ENCODE data around the gene STN1.

Gene STN1

DNA sequence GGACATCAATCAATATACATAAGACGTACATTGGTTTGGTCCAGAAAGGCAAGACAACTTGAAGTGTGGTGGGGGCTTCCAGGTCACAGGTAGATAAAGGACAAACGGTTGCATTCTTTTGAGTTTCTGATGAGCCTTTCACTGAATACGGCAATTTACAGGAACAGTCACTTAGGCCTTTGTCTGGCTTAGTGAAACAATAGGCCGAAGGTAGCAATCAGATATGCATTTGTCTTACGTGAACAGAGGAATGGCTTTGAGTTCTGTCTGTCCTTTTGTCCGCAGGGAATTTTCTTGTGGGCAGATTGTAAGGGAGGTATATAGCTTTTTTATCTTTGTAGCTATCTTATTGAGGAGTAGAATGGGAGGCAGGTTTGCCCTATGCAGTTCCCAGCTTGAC lies 10.8 kb upstream of the STN1 start:
- DNase-seq: no peak

DNA sequence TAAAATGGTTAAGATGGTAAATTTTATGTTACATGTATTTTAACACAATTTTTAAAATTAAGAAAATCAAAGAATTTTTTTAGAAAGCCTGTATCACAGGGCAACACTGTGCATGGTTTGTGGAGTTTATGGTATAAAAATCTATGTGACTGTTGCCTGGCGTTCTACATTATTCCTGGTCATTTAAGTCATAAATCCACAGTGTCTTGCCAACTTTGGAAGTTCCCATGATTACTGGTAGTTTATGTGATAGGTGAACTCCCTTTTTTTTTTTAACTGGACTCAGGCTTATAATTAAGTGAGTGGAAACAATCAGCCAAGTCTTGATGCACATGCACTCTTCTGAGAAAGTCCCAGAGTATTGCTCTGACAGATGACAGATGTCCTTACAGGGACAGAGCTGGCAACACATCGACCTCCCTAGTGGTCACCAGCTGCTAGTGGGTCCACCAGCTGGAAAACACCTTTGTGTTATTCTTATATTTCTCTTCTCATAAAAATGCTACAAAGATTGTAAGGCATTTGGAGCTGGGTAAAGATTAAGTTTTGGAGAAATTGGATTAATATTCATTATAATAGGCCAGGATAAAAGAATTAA lies 8.8 kb upstream of the STN1 start:
- no peak for DNase-seq

DNA sequence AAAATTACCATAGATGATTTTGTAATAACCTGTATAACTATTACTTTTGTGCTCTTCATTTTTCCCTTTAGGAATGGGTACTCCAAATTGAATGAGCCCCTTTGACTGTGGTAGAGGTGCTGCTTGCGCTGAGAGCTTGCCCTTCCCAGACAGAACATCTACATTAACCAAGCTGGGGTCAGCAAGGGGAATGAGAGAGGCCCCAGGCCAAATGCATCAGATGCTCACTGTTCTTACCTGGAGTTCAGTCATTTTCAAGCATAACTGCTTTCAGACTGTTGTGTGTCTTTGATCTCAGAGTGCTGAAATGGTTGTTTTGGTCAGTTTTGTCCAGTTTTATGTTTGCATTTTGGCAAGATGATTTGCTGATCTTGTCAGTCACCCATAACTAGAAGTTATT lies 7.6 kb upstream of the STN1 start:
- DNase-seq: no peak

DNA sequence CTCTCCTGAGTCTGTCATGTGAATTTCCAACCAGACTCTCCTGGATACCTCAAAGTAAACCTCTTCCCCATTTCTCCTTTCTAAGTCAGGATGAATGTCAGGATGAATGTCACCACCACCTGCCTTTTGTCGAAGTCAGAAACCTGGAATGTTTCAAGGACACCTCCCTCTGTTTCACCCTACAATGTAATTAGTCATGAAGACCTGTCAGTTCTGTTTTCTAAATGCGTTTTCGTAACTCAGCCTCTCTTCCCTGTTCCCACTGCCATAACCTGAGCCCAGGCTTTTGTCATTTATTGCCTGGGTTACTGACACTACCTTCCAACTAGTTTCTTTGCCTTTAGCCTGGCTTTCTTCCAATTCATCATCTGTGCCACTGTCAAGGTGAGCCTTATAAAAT lies 5.5 kb upstream of the STN1 start:
- no peak for DNase-seq

DNA sequence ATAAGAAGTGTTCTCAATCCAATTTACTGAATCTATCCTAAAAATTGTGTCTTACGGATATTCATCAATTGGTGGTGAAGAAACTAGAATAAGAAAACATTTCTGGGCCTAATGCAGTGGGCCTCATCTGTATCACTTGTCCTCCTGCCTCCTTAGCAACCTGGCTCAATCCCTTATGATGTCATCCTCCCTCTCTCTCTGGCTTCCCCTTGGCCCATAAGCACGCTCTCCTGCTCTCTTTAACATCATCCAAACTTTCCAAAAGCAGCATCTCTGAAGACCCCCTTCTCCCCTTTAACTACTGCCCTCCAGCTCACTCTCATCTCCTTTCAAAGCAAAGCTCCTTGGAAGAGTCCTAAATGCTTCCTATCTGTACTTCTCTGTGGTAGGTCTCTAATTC lies 4.7 kb upstream of the STN1 start:
- no peak for DNase-seq

DNA sequence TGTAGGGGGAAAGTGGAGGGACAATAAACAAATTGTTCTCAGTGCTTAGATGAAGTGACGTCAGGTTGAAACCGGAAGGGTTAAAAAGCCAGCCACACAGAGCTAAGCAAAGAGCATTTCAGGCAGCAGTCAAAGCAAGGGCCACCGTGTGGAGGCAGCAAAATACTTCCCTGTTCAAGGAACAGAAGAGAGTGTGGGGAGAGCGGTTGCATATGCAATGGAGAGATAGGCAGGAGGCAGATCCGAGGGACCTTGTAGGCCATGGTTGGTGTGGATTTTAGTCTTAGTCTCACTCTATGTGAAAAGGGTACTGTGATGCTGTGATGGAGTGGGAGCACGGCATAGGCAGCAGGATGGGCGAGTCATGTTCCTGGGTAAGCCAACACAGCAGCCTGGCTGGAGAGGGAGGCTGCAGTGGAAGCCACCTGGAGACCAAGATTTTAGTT lies 3.8 kb upstream of the STN1 start:
- peak; percentile 63 for DNase-seq

DNA sequence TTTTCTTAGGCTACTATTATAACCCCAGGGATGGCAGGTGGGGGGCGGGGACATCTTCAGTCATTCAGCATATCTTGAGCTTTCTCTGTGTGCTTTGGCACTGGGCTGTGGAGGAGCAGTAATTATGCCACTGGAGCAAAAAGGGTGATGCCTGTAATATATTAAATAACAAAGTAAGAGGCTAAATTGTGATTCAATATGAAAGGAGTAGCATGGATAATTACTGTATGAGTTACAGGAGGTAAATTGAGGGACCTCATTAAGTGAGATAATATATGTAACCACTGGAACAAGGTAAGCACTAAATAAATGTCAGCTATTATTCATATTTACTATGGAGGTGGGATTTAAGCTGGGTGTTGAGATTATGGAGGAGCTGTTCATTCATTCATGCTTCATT lies 3.3 kb upstream of the STN1 start:
- DNase-seq: no peak

DNA sequence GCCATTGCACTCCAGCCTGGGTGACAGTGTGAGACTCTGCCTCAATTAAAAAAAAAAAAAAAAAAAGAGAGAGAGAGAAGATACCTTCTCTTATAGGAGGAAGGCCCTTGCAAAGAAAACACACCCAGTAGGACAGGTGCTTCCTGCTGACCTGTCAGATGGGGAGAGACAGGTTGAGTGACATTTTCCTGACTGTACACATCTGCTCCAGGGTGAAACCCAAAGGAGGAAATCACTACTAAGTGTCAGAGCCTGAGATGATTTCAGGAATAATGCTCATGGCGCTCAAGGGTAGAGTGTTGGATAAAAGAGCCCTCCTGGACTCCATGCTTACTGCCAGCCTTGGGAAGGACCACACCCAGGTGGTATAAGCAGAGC lies 1.7 kb upstream of the STN1 start:
- no peak for DNase-seq

DNA sequence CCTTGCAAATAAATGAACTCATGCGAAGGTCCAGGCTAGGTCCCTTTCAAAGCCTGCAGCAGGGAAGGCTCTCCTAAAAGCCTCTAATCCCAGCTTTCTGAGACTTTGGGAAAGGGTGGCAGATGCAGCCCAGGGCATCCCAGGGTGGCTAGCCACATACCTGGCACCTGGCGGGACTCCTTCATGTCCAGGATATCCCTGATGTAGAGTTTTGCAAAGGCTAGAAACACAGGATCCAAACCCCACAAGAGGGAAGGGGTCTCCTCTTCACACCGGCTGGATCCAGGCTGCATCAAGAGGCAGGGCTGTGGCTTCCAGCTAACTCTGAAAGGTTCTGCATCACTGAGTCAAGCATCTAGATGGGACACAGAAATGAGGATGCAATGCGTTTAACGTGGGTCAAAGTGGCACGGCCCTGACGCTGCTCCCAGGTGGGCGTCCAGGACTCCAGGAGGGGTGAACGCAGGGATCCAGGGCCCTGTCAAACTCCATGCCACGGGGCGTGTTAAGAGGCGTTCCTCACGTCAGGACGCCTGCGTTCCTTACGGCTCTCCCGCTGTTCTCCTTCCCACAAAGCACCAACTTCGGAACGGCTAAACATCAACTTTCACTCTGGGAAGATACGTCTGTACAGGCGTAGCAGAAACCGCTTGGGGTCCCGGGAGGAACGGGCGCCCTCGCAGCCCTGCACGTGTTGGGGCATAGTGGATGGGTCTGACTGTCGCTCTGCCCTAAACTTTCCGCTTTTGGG lies 507 bp downstream of the STN1 start:
- DNase-seq: peak; percentile 48

DNA sequence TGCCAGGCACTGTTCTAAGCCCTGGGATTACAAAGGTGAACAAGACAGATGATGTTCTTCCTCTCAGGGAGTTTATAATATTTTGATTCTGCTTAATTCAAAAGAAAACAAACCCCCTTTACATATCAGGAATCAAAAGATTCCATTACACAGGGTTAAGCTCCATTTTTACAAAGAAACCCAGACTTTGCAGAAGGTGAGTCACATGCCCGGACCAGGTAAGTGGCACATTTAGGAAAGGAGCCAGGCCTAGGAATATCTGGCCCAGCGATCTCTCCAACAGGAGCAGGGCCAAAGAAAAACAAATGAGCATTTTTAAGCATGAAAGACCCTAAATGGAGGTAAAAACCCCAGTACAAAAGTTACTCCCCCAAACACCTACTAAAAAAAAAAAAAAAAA lies 1.1 kb downstream of the STN1 start:
- DNase-seq: no peak

DNA sequence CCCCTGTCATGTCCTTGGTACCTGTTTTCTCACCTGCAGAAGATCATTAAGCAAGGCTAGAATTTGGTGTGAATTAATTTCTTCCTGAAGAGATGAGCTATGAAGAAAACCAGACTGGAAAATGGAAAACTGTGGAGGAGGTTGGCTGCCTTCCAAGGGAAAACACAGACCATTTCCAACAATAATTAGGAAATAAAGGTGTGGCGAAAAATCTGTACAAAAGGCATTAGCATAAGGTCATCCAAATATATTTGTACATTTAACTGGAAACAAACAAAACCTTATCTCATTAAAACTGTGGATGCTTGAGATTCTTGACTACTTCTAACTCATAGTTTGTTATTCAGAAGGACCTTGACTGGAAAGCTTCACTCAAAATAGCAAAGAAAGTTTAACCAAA lies 1.7 kb downstream of the STN1 start:
- DNase-seq: no peak

DNA sequence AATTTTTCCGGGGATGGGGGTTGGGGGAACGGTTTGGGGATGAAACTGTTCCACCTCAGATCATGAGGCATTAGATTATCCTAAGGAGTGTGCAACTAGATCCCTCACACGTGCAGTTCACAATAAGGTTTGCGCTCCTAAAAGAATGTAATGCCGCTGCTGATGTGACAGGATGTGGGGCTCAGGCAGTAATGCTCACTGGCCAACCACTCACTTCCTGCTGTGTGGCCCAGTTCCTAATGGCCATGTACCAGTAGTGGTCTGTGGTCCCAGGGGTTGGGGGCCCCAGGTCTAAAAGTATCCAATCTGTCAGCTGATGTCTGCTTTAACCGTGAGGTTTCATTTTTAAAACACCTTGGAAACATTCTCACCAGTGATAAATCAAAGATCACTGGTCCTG lies 2.2 kb downstream of the STN1 start:
- DNase-seq: peak; percentile 5

DNA sequence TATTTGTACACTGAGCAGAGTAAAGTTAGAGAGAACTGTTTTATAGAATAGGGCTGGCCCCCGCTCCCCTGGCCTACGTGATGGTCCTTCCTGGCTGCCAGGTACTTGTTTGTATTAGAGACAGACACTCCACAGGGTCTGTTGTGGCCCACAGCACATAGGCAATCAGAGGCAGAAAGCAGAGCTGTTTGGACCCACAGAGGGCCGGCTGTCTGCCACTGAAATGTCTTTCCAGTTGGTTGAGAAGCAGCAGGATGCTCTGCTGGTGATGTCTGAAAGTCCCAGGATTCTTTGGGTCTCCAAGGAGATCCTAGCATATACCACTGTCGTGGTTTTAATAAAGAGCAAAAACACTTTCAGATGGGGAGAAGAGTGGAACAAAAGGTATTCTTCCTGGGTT lies 5.2 kb downstream of the STN1 start:
- no peak for DNase-seq

DNA sequence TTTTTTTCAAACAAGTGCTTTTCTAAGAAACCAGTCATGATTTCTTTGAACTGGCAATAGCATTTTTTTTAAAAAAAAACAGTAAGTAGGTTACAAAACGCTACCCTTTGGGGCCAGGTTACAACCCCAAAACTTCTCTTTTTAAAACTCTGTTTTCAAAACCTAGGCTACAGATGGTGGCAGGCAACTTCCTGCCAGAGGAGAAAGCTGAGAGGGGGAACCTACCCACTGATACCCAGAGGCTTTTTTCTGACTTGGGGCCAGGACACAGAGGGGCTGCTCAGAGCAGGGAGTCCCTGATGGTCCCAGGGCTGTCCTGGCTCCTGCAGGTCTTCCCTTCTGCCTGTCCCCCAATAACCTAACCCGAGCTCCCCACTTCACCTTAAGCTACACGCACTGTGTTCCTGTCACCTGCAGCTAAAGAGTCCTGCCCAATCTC lies 6.9 kb downstream of the STN1 start:
- DNase-seq: peak; percentile 9

DNA sequence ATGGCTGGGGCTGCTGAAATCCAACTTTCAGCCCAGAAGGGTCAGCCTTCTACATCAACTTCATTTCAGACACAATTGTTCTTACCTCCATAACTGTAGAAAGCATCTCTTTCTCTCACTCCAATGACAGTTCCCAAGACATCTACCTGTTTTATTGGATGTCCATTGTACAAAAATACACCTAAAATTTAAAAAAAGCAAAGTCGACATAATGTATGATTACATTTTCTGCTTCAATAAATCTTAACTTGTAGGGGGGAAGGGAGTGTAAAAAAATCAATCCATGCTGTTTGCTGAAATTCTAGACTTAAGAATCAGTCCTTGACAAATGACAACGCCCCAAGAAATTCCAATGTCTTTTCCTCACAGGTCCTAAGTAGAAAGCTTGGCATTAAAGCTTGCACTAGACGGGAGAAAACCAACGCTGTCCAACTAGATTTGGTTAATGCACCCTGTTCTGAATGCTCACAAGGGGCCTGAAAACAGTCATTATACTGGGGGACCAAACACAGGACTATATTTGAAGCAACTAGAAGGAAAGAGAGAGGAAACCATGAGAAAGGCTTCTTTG lies 7.5 kb downstream of the STN1 start:
- DNase-seq: no peak

DNA sequence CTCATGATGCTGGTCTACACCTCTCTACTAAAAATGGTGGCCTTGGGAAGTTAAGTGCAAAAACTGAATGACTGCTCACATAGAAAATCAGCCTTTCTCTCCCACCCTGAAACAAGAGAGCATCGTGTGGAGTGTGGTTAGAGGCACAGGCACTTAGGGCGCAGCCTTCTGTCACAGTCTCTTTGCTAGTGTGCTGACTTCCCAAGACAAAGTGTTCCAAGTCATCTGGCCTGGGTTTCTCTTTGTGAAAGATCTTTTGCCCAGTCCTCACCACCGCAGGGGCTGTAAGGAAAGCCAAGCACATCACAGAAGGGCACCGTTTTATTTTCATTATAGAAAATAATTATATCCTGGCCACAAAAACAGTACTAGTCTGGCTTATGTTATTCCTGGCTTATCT lies 12.5 kb downstream of the STN1 start:
- DNase-seq: no peak

DNA sequence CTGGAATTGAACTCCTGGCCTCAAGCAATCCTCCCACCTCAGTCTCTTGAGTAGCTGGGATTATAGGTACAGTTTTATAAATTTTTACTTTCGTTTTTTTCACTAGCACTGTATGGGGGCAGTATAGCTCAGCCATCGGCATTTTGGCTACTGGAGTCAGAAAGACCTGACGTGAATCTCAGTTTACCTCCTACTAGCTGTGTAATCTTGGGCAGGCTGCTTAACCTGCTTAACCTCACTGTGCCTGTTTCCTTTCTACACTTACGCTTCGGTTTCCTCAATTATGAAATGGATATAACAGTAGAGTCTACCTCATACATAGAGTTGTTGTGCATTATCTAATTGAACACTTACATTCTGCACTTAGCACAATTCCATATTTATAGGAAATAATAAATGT lies 16.7 kb downstream of the STN1 start:
- DNase-seq: no peak

DNA sequence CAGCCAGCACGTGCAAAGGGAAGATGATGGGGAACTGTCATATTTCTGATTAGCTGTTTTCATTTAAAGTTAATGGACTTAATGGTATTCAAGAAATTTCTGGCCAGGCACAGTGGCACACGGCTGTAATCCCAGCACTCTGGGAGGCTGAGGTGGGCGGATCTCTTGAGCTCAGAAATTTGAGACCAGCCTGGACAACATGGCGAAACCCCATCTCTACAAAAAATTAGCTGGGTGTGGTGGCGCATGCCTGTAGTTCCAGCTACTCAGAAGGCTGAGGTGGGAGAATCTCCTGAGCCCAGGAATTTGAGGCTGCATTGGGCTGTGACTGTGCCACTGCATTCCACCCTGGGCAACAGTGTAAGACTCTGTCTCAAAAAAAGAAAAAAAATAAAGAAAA lies 18.7 kb downstream of the STN1 start:
- no peak for DNase-seq

DNA sequence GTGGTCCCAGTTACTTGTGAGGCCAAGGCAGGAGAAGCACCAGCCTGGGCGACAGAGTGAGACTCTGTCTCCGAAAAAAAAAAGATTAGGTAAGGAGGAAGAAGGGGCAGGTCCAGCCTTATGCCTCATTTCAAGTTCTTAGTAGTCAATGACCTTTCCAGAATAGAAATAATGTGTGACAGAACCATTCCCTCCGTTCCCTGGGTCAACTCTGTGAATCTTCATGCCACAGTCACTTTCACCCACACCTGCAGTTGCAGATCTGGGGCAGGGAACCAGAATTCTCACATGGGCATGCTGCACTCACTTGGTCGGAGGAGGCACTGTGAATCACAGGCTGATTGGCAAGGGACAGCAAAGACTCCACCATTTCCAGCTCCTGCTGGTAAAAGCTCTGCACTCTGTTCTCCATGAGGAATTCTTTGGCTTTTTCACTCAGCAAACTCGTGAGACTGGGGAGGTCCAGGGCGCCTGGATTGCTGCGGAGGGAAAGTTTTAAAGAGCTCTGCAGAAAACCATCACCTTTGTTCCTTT lies 20.7 kb downstream of the STN1 start:
- no peak for DNase-seq

DNA sequence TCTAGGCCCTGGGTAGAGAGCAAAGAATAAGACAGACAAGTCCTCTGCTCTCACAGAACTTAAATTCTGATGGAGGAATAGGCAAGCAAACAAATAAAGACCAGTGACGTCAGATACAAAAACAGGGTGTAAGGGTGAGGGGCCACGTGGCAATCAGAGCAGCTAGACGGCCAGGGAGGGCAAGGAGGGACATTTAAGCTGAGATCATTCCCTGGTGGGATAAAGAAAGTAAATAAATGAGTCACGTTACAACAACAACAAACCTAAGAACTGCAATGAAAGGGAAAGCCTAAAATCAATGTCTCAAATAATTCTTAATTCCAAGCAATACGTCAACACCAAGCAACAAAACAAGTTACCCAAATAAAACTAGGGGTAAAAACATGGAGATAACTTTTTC lies 21.8 kb downstream of the STN1 start:
- DNase-seq: no peak

DNA sequence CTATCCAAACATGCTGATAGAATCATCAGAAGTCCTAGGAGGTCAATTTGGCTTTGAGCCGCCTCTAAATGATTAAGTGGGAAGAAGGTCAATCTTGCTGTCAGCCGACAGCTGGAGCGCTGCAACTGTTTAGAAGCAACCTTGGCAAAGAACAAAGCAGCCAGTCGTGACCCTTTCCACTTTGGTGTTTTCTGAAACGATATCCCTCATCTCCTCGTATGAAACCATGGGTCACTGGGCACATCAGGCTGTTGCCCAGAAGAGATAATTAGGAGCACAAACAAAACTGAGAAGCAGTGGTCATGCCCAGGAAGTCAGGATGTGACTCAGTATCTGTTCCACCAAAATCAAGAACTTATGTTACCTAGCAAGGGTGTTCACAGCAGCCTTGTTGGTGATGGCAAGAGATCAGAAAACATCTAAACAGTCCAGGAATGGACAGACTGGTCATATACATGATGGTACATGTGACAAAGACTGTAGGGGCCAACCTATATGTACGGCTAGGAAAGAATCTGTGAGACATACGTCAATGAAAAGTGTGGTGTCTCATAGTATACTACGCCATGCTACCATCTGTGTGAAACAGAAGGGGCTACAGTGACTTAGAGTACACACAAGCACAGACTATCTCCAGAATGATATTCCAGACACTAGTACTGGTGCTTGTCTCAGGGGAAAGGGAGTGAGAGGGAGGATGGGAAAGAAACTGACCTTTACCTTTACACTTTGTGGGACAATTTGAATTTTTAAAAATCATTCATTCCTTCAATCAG lies 22.4 kb downstream of the STN1 start:
- no peak for DNase-seq

DNA sequence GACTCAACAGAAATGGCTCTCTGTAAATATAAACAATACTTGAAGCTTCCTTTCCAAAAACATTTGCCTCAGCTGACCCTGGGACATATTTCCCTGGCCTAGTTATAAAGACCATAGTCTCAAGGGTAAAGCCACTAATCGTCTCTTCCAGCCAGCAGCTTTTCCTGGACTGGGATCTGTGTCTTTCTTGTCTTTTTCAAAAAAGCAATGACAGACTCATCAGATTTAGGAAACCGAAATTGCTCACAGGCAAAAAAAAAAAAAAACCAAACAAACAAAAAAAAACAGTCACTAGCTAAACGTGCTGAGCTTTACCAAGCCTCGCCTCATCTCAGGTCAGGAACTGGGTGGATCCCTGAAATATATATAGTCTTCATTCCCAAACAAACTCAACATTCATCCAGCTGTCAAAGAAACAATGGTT lies 23.5 kb downstream of the STN1 start:
- DNase-seq: no peak

DNA sequence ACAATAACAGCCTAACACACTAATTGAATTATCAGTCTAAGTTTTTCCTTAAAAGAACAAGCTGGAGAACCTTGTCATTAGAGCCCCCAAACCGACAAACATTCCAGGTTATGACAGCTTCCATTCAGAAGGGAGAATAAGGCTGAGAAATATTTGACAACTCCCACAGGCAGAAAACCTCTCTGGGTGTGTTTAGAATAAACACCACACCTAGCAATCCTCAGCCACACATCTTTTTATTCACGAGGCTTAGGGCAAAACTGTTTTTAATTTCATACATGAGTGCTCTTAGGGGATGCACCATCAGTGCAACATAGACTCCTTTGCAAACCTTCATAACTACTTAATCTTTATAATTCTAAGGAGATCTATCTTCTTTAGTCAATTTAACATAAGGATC lies 24.2 kb downstream of the STN1 start:
- no peak for DNase-seq

DNA sequence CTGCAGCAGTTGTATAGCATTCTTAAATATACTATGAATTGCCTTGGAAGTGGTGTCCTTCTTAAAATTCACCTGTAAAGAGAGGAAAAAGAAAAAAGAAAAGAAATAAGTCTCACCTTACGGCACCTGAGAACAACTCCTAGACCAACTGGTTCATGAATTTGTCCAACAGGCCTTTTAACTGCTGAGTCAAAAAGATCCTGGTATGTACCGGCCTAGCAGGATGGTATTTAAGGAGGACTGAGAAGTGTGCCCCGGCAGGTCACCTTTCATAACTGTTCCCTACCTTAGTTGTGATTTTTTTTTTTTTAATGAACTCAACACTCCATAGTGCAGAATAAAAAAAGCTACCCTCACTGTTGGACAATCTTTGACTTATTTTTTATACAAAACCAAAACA lies 25.8 kb downstream of the STN1 start:
- no peak for DNase-seq

All from suppressor macrophage treated with lipopolysaccharide for 4 hours (primary cell).